ENCODE measurements around the gene KRT23. TPM values are rescaled to one million over a fixed set of nuclear protein-coding genes. Genes with fewer than 3 reads are reported as not detected.

KRT23 gene
- polyA plus RNA-seq, 12 donors, result 0.12 to 25.1 (median 0.44) TPM; not detected in 3

GRCh38 chr17:40873255-40873654 is 64.2 kb downstream of the KRT23 start:
- no peak for DNase-seq

Other genes with a start within 250 kb of the KRT23 start
- gene KRT24, start 233.9 kb downstream of the KRT23 start, polyA plus RNA-seq (ENCODE audit: insufficient read length in 12 of 12), result under 1 TPM in 1 of 12 donors, not detected in 11; 0.21 TPM
- under 1 TPM in 4 of 12 donors, not detected in 8; 0.15 to 0.33 (median 0.21) TPM for gene KRT25, start 182.3 kb downstream of the KRT23 start, polyA plus RNA-seq (ENCODE audit: insufficient read length in 12 of 12)
- not detected for gene KRT26, start 165.4 kb downstream of the KRT23 start, polyA plus RNA-seq (ENCODE audit: insufficient read length in 12 of 12)
- gene KRT27, start 155.1 kb downstream of the KRT23 start, polyA plus RNA-seq (ENCODE audit: insufficient read length in 12 of 12), result not detected
- not detected for gene KRT28, start 137.7 kb downstream of the KRT23 start, polyA plus RNA-seq (ENCODE audit: insufficient read length in 12 of 12)
- gene KRT10, start 115.0 kb downstream of the KRT23 start, polyA plus RNA-seq (ENCODE audit: insufficient read length in 12 of 12), result 1,000 to 10,000 TPM in 1 of 12 donors, 100 to 1,000 TPM in 2, 10 to 100 TPM in 8, not detected in 1; 26.9 to 1,201 (median 45.0) TPM
- 1 to 10 TPM in 1 of 12 donors, under 1 TPM in 6, not detected in 5; 0.07 to 2.8 (median 0.31) TPM for gene KRT12, start 70.4 kb downstream of the KRT23 start, polyA plus RNA-seq (ENCODE audit: insufficient read length in 12 of 12)
- 1 to 10 TPM in 1 of 12 donors, under 1 TPM in 4, not detected in 7; 0.07 to 1.9 (median 0.22) TPM for gene KRT20, start 52.4 kb downstream of the KRT23 start, polyA plus RNA-seq (ENCODE audit: insufficient read length in 12 of 12)
- 10 to 100 TPM in 1 of 12 donors, 1 to 10 TPM in 9, not detected in 2; 2.3 to 12.3 (median 6.3) TPM for gene KRT39, start 29.3 kb upstream of the KRT23 start, polyA plus RNA-seq (ENCODE audit: insufficient read length in 12 of 12)
- 10 to 100 TPM in 5 of 12 donors, 1 to 10 TPM in 5, not detected in 2; 3.1 to 16.4 (median 11.0) TPM for gene KRT40, start 46.7 kb upstream of the KRT23 start, polyA plus RNA-seq (ENCODE audit: insufficient read length in 12 of 12)
- gene KRTAP3-3, start 56.5 kb upstream of the KRT23 start, polyA plus RNA-seq (ENCODE audit: insufficient read length in 12 of 12), result not detected
- 1 to 10 TPM in 4 of 12 donors, under 1 TPM in 5, not detected in 3; 0.22 to 1.4 (median 0.86) TPM for gene KRTAP3-2, start 62.3 kb upstream of the KRT23 start, polyA plus RNA-seq (ENCODE audit: insufficient read length in 12 of 12)
- gene KRTAP3-1, start 71.5 kb upstream of the KRT23 start, polyA plus RNA-seq (ENCODE audit: insufficient read length in 12 of 12), result not detected
- gene KRTAP1-5, start 89.6 kb upstream of the KRT23 start, polyA plus RNA-seq (ENCODE audit: insufficient read length in 12 of 12), result not detected
- not detected for gene KRTAP1-4, start 92.5 kb upstream of the KRT23 start, polyA plus RNA-seq (ENCODE audit: insufficient read length in 12 of 12)
- not detected for gene KRTAP1-3, start 97.2 kb upstream of the KRT23 start, polyA plus RNA-seq (ENCODE audit: insufficient read length in 12 of 12)
- gene KRTAP1-1, start 103.8 kb upstream of the KRT23 start, polyA plus RNA-seq (ENCODE audit: insufficient read length in 12 of 12), result not detected
- gene KRTAP2-1, start 109.7 kb upstream of the KRT23 start, polyA plus RNA-seq (ENCODE audit: insufficient read length in 12 of 12), result not detected
- gene KRTAP2-2, start 117.6 kb upstream of the KRT23 start, polyA plus RNA-seq (ENCODE audit: insufficient read length in 12 of 12), result not detected
- under 1 TPM in 2 of 12 donors, not detected in 10; 0.49 to 0.57 TPM for gene KRTAP2-3, start 122.5 kb upstream of the KRT23 start, polyA plus RNA-seq (ENCODE audit: insufficient read length in 12 of 12)
- gene KRTAP2-4, start 128.2 kb upstream of the KRT23 start, polyA plus RNA-seq (ENCODE audit: insufficient read length in 12 of 12), result not detected
- not detected for gene KRTAP4-7, start 146.5 kb upstream of the KRT23 start, polyA plus RNA-seq (ENCODE audit: insufficient read length in 12 of 12)
- not detected for gene KRTAP4-8, start 160.5 kb upstream of the KRT23 start, polyA plus RNA-seq (ENCODE audit: insufficient read length in 12 of 12)
- not detected for gene KRTAP4-16, start 164.6 kb upstream of the KRT23 start, polyA plus RNA-seq (ENCODE audit: insufficient read length in 12 of 12)
- gene KRTAP4-9, start 167.7 kb upstream of the KRT23 start, polyA plus RNA-seq (ENCODE audit: insufficient read length in 12 of 12), result not detected
- gene KRTAP4-11, start 180.7 kb upstream of the KRT23 start, polyA plus RNA-seq (ENCODE audit: insufficient read length in 12 of 12), result not detected
- gene KRTAP4-12, start 186.5 kb upstream of the KRT23 start, polyA plus RNA-seq (ENCODE audit: insufficient read length in 12 of 12), result not detected
- not detected for gene KRTAP4-6, start 202.9 kb upstream of the KRT23 start, polyA plus RNA-seq (ENCODE audit: insufficient read length in 12 of 12)
- not detected for gene KRTAP4-5, start 212.2 kb upstream of the KRT23 start, polyA plus RNA-seq (ENCODE audit: insufficient read length in 12 of 12)
- not detected for gene KRTAP4-4, start 223.1 kb upstream of the KRT23 start, polyA plus RNA-seq (ENCODE audit: insufficient read length in 12 of 12)
- not detected for gene KRTAP4-3, start 230.6 kb upstream of the KRT23 start, polyA plus RNA-seq (ENCODE audit: insufficient read length in 12 of 12)
- not detected for gene KRTAP4-2, start 240.6 kb upstream of the KRT23 start, polyA plus RNA-seq (ENCODE audit: insufficient read length in 12 of 12)
- gene KRTAP4-1, start 247.3 kb upstream of the KRT23 start, polyA plus RNA-seq (ENCODE audit: insufficient read length in 12 of 12), result not detected